Small intestine (tissue), 7 donors: ENCODE results near the gene CD99L2. TPM values are rescaled to one million over a fixed set of nuclear protein-coding genes. Genes with fewer than 3 reads are reported as not detected.

ENCODE experiments used
- DNase-seq, 2 donors: peaks; one replicate each; pipeline versions ENCODE4 v3.0.0 to v3.0.0-alpha.2; 2013
- FAIRE-seq: peaks from 2 replicates; lab custom pipeline; 2012; peaks lifted over from hg19 to GRCh38; lab: Jason Lieb, UNC
- H3K27ac ChIP-seq, 3 donors: one replicate each; pipeline ENCODE4 v1.5.1; 2013; ENCODE audit warnings: low read length in 2 of 3, mild to moderate bottlenecking in 2 of 3, control low read depth in 1 of 3, inconsistent platforms in 1 of 3, low read depth in 1 of 3, moderate library complexity in 1 of 3
- H3K27me3 ChIP-seq, 3 donors: one replicate each; pipeline ENCODE4 v1.6.1; 2013; ENCODE audit warnings: low read length in 3 of 3, inconsistent platforms in 1 of 3; ENCODE audit not compliant: control insufficient read depth in 3 of 3, insufficient read depth in 3 of 3
- H3K36me3 ChIP-seq, 3 donors: one replicate each; pipeline ENCODE4 v1.6.1; 2013; ENCODE audit warnings: low read length in 3 of 3, inconsistent platforms in 1 of 3, low read depth in 1 of 3, mild to moderate bottlenecking in 1 of 3, moderate library complexity in 1 of 3; ENCODE audit not compliant: control insufficient read depth in 3 of 3, insufficient read depth in 2 of 3
- H3K4me1 ChIP-seq, 3 donors: one replicate each; pipeline ENCODE4 v1.6.1; 2013; ENCODE audit warnings: low read length in 2 of 3, inconsistent platforms in 1 of 3, low read depth in 1 of 3, mild to moderate bottlenecking in 1 of 3, moderate library complexity in 1 of 3; ENCODE audit not compliant: control insufficient read depth in 3 of 3, insufficient read depth in 2 of 3
- H3K4me3 ChIP-seq, 3 donors: one replicate each; pipeline ENCODE4 v1.5.1; 2013; ENCODE audit warnings: low read length in 3 of 3, control low read depth in 1 of 3, inconsistent platforms in 1 of 3, low read depth in 1 of 3, mild to moderate bottlenecking in 1 of 3, moderate library complexity in 1 of 3
- H3K9me3 ChIP-seq, 2 donors: one replicate each; pipeline ENCODE4 v1.6.1; 2013; ENCODE audit warnings: low read depth in 1 of 2, low read length in 1 of 2; ENCODE audit not compliant: control insufficient read depth in 2 of 2, insufficient read depth in 1 of 2
- WGBS, 3 donors: extraction: QIAGEN DNeasy Blood & Tissue Kit; methylation state at CpG; one replicate each; pipeline ENCODE4 v1.1.7; 2013; 5-methylcytosine and 5-hydroxymethylcytosine counted together
- polyA plus RNA-seq, 4 donors: library from polyadenylated mRNA; stranded (reverse) in 3 of 4; unstranded in 1 of 4; fragments of 200-250 nt in 3 of 4; fragments of 120-200 nt in 1 of 4; gene quantifications; one replicate each; pipeline versions ENCODE4 v1.2.1 to v1.2.3, GENCODE V29; 2013
- donor health status: healthy with polysubstance abuse.
- donor health status: control.
- donor health status: control.
- donor health status: Bipolar disorder and iron deficiency.
- donor health status: healthy.

Gene CD99L2
- polyA plus RNA-seq, 4 donors, result 5.9 to 20.5 (median 12.3) TPM

DNA sequence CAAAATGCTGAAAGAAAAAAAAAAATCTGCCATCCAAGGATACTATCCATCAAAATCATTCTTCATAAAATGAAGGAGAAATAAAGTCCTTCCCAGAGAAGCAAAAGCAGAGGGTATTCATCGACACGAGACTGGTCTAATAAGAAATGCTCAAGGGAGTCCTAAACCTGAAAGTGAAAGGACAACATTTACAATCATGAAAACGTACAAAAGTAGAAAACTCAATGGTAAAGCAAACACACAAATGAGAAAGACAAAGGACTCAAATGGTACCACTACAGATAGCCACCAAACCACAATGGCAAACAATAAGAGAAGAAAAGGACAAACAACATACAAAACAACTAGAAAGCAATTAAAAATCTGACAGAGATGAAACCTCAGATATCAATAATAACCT is 41.0 kb downstream of the CD99L2 start:
- WGBS, 3 donors, result 77 to 82% (median 78%) methylated on average over 3 of the region's 3 CpGs
- DNase-seq, result no peak
- Histone ChIP-seq H3K36me3 (peaks cover 0 to 2% (median 0%) of the 10 kb centered on the region in 3 donors), H3K9me3 (peaks cover 0 to 6% of the 10 kb centered on the region in 2 donors), H3K4me3 (no peak overlapping the region), H3K27me3 (no peaks in the 10 kb centered on the region), H3K27ac (no peak overlapping the region), H3K4me1 (no peaks in the 10 kb centered on the region)
- FAIRE-seq, result no peak

DNA sequence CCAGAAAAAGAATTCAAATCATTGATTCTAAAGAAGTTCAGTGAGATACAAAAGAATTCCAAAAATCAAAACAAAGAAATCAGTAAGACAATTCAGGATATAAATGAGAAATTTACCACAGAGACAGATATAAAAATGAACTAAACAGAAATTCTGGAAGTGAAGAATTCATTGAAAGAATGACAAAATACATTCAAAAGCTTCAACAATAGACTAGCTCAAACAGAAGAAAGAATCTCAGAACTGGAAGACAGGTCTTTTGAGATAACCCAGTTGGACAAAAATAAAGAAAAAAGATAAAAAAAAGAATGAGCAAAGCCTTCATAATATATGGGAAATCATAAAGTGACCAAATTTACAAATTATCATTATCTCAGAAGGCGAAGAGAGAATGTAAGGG is 41.7 kb downstream of the CD99L2 start:
- Histone ChIP-seq H3K4me3 (no peak overlapping the region), H3K36me3 (peaks cover 0 to 2% (median 0%) of the 10 kb centered on the region in 3 donors), H3K9me3 (peaks cover 0 to 6% of the 10 kb centered on the region in 2 donors), H3K27me3 (no peaks in the 10 kb centered on the region), H3K27ac (no peak overlapping the region), H3K4me1 (no peaks in the 10 kb centered on the region)
- DNase-seq, result no peak
- no peak for FAIRE-seq
- WGBS, 3 donors, result 88 to 95% (median 90%) methylated on average over 1 of the region's 1 CpG

DNA sequence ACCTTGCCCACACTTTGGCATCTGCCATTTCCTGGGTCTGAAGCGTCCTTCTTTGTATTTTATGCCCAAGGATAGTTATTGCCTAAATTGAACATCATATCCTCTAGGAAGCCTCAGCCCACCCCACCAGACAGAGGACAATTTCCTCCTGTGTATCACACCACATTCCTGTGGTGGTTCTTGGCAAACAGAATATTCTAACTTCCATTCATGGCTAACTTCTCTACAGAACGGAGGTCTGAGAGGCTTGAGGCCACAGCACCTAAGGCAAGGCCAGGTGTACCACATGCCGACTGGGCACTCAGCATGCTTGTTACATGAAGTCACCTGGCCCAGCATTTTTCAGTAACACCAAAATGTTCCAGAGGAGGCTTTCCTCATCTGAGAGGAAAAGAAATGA is 42.4 kb downstream of the CD99L2 start:
- Histone ChIP-seq H3K9me3 (peaks cover 0 to 6% of the 10 kb centered on the region in 2 donors), H3K27me3 (no peaks in the 10 kb centered on the region), H3K4me1 (no peaks in the 10 kb centered on the region), H3K4me3 (no peak overlapping the region), H3K36me3 (peaks cover 0 to 2% (median 0%) of the 10 kb centered on the region in 3 donors), H3K27ac (no peak overlapping the region)
- 81 to 97% (median 93%) methylated on average over 3 of the region's 3 CpGs for WGBS, 3 donors
- FAIRE-seq (no peak), DNase-seq (no peak)

DNA sequence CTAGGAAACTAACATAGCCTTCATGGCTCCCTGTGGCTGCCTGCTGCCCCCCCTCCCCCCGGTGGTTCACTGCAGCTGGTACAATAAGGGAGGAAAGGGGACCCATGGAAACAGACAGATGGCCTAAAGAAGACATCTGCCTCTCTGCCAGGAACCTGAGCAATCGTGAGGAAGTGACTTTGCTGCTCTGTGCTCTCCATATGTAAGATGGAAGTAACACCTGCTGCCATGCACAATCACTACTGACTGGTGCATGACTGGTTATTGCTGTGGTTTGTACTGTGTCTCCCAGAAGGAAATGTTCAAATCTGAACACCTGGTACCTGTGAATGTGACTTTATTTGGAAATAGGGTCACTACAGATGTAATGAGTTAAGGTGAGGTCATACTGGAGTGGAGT is 43.6 kb downstream of the CD99L2 start:
- no peaks in the 10 kb centered on the region for H3K27me3 ChIP-seq
- H3K4me3 ChIP-seq, result no peak overlapping the region
- FAIRE-seq, result no peak
- WGBS, 3 donors, result 42 to 80% (median 65%) methylated on average over 2 of the region's 2 CpGs
- peaks cover 0 to 2% (median 0%) of the 10 kb centered on the region in 3 donors for H3K36me3 ChIP-seq
- peaks cover 0 to 6% of the 10 kb centered on the region in 2 donors for H3K9me3 ChIP-seq
- no peak overlapping the region for H3K27ac ChIP-seq
- H3K4me1 ChIP-seq, result no peaks in the 10 kb centered on the region
- no peak for DNase-seq

DNA sequence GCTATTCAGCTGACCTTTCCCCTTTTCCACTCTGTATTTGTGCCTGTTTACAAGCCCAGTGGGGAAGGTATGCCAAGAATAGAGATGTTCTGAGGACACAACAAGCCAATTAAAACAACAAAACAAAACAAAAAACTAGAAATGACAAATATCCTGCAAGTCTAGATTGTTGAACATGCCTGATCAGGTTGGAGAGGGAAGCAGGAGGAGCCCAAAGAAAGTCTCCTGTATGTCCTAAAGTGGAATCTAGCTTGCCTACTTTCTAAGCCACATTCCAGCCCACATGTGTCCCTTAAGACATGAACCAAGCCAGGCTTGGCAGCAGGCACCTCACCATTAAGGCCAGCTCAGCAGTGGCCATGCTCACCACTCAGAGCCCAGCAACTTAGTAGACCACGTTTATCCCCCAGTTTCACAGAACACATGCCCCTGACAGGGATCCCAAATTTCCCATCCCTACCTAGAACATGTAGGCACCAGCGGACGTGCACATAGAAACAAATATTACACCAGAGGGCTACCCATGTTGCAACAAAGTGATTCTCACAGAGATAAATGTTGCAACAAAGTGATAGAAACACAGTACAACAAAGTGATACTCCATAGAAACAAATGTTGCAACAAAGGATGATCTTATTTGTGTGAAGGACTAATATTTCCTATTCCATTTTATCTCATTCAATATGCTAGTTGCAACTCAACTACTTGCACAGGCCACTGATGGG is 48.3 kb downstream of the CD99L2 start:
- Histone ChIP-seq H3K4me3 (no peak overlapping the region), H3K4me1 (no peaks in the 10 kb centered on the region), H3K27ac (no peak overlapping the region), H3K36me3 (peaks cover 0 to 2% (median 0%) of the 10 kb centered on the region in 3 donors), H3K27me3 (no peaks in the 10 kb centered on the region), H3K9me3 (no peaks in the 10 kb centered on the region)
- FAIRE-seq, result no peak
- no peak for DNase-seq
- WGBS, 3 donors, result 81 to 92% (median 87%) methylated on average over 3 of the region's 3 CpGs

DNA sequence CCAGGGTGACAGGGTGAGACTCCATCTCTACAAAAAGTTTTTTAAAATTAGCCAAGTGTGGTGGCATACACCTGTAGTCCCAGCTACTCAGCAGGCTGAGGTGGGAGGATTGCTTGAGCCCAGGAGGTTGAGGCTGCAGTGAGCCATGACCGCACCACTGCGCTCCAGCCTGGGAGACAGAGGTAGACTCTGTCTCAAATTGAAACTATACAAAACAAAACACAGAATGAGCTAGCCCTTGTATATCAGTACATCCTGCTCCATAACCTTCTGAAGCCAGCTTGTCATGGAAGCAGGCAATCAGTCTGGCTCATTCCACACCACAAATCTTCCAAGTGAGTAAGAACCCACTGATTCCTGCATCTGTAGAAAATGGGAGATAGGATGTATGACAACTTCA is 49.0 kb downstream of the CD99L2 start:
- Histone ChIP-seq H3K36me3 (no peaks in the 10 kb centered on the region), H3K4me1 (no peaks in the 10 kb centered on the region), H3K27ac (no peak overlapping the region), H3K27me3 (no peaks in the 10 kb centered on the region), H3K4me3 (no peak overlapping the region), H3K9me3 (no peaks in the 10 kb centered on the region)
- DNase-seq (no peak), FAIRE-seq (no peak)
- 86 to 97% (median 90%) methylated on average over 2 of the region's 2 CpGs for WGBS, 3 donors

DNA sequence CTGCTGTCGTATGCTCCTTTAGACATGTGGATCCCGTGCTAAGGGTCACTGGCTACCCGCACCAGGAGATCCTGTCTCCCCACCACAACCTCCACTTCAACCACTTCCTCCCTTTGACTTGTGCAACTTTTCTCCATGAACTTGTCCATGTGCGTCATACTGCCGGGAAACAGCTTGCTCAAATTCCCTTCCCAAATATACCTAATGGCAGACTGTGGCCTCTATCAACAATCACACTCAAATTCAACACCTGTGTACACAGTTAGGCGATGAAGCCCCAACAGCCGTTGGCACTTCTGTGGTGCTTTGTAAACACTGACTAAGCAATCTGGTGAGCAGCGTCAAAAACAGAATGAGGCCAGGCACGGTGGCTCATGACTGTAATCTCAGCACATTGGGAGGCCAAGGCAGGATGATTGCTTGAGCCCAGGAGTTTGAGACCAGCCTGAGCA is 49.5 kb downstream of the CD99L2 start:
- 48 to 60% (median 58%) methylated on average over 9 of the region's 9 CpGs for WGBS, 3 donors
- Histone ChIP-seq H3K4me1 (no peaks in the 10 kb centered on the region), H3K36me3 (no peaks in the 10 kb centered on the region), H3K9me3 (no peaks in the 10 kb centered on the region), H3K27me3 (no peaks in the 10 kb centered on the region), H3K27ac (no peak overlapping the region), H3K4me3 (no peak overlapping the region)
- no peak for DNase-seq
- FAIRE-seq, result no peak

DNA sequence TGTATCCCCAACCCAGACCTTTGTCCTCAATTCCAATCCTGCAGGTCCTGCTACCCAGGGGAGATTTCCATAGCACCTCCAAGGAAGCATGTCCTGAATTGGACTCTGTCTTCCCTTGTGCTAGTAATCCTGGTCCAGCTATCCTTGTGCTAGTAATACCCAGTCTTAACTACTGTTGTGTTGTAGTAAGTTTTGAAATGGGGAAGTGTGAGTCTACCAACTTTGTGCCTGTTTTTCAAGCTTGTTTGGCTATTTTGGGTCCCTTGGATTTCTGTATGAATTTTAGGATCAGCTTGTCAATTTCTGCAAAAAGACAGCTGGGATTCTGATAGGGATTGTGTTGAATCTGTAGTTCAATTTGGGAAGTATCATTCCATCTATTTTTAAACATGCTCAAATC is 51.4 kb downstream of the CD99L2 start:
- FAIRE-seq (no peak), DNase-seq (peak in 1 of 2 donors; percentile 6)
- H3K9me3 ChIP-seq, result no peaks in the 10 kb centered on the region

DNA sequence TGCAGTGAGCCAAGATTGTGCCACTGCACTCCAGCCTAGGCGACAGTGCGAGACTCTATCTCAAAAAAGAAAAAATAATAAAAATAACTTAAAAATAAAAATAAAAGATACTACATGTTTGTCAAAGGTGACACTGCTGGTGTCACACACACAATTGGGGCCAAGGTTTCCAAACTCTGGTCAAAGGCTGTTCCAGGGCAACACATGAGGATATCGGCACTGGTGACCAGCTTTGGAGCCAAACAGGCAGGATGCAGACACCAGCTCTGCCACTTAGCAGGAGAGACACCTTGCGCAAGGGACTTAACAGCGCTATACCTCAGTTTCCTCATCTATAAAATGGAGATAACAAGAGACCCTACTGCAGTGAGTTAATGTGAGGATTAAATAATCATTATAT is 52.3 kb downstream of the CD99L2 start:
- Histone ChIP-seq H3K9me3 (no peaks in the 10 kb centered on the region), H3K27me3 (no peaks in the 10 kb centered on the region), H3K36me3 (no peaks in the 10 kb centered on the region), H3K4me1 (no peaks in the 10 kb centered on the region), H3K27ac (no peak overlapping the region), H3K4me3 (no peak overlapping the region)
- 95 to 100% (median 97%) methylated on average over 5 of the region's 5 CpGs for WGBS, 3 donors
- FAIRE-seq, result no peak
- no peak for DNase-seq

More for the DNA sequence above, 51.4 kb downstream of the CD99L2 start:
- no peaks in the 10 kb centered on the region for H3K27me3 ChIP-seq
- no peak overlapping the region for H3K27ac ChIP-seq
- no peaks in the 10 kb centered on the region for H3K36me3 ChIP-seq
- H3K4me3 ChIP-seq, result no peak overlapping the region
- no peaks in the 10 kb centered on the region for H3K4me1 ChIP-seq
